GM12878 (cell line): Measurements from ENCODE around the gene PPP1R1B. TPM values are rescaled to one million over a fixed set of nuclear protein-coding genes. Genes with fewer than 3 reads are reported as not detected.

ENCODE experiments used
- ATAC-seq: fragments of 200-7000 bp; cut with Tn5 transposase; 3 replicates; pipeline ENCODE4 v1.9.1; 2020; ENCODE audit warnings: mild to moderate bottlenecking, moderate library complexity
- BruUV-seq: library from RNA; stranded (reverse); fragments of 400-500 nt; replicated peaks from 2 replicates; lab custom pipeline; 2021; lab: Mats Ljungman, UMichigan
- CTCF ChIA-PET: fragments of 300-600 bp; sonication (Branson Sonifier 250); formaldehyde crosslinking; extraction: SDS; loops from one replicate; lab custom pipeline; 2021; ENCODE audit warnings: inconsistent platforms; lab: Yijun Ruan, JAX
- POLR2A ChIA-PET: fragments of 350-600 bp; formaldehyde crosslinking; extraction: SDS; loops from one replicate; lab custom pipeline; 2021; ENCODE audit warnings: inconsistent platforms; lab: Charles Lee
- RAD21 ChIA-PET: fragments of 300-600 bp; sonication (Branson Sonifier 250); formaldehyde crosslinking; loops from one replicate; lab custom pipeline; 2023; ENCODE audit warnings: antibody characterized with exemption; ENCODE audit not compliant: unreplicated experiment; lab: Charles Lee
- SMC1A ChIA-PET: fragments of 300-600 bp; sonication (Branson Sonifier 250); formaldehyde crosslinking; loops from one replicate; lab custom pipeline; 2023; ENCODE audit not compliant: unreplicated experiment, uncharacterized antibody; lab: Charles Lee
- DNase-seq: peaks from one replicate; pipeline ENCODE4 v3.0.0-alpha.2; 2011; ENCODE audit warnings: low read depth, low spot score
- FAIRE-seq: peaks from 3 replicates; lab custom pipeline; 2011; peaks lifted over from hg19 to GRCh38; lab: Jason Lieb, UNC
- H2AFZ ChIP-seq: 2 replicates; pipeline ENCODE4 v1.6.0; 2011; ENCODE audit warnings: low read depth, low read length, control low read depth; ENCODE audit not compliant: control insufficient read depth
- H3K27ac ChIP-seq: 2 replicates; pipeline ENCODE4 v1.5.1; 2011; ENCODE audit warnings: control low read depth; ENCODE audit not compliant: control insufficient read depth, insufficient read depth
- H3K27me3 ChIP-seq, 2 experiments: replicated peaks in 1 of 2; 2 replicates each; pipeline versions ENCODE4 v1.6.0 to v1.6.1; 2011; ENCODE audit warnings: low read length in 1 of 2; ENCODE audit not compliant: control insufficient read depth in 2 of 2, insufficient read depth in 2 of 2
- H3K36me3 ChIP-seq, 2 experiments: 2 replicates each; pipeline ENCODE4 v1.5.1; 2011; ENCODE audit warnings: low read length in 1 of 2; ENCODE audit not compliant: control insufficient read depth in 2 of 2, insufficient read depth in 2 of 2
- H3K4me1 ChIP-seq: 2 replicates; pipeline ENCODE4 v1.6.1; 2011; ENCODE audit warnings: mild to moderate bottlenecking, low read length, moderate library complexity, mixed read lengths; ENCODE audit not compliant: control insufficient read depth, insufficient read depth
- H3K4me2 ChIP-seq: 2 replicates; pipeline ENCODE4 v1.6.0; 2011; ENCODE audit warnings: control low read depth; ENCODE audit not compliant: control insufficient read depth, insufficient read depth
- H3K4me3 ChIP-seq: fragments of 200-600 bp; sonication (generic); 2 replicates; pipeline ENCODE4 v1.5.1; 2016
- H3K79me2 ChIP-seq: 2 replicates; pipeline ENCODE4 v1.6.0; 2011; ENCODE audit warnings: low read length; ENCODE audit not compliant: control insufficient read depth, insufficient read depth
- H3K9ac ChIP-seq: 2 replicates; pipeline ENCODE4 v1.8.0; 2011; ENCODE audit warnings: low read length, control low read depth, mixed read lengths; ENCODE audit not compliant: control insufficient read depth, insufficient read depth
- H3K9me3 ChIP-seq: replicated peaks from 3 replicates; pipeline ENCODE4 v1.5.1; 2011; ENCODE audit warnings: mild to moderate bottlenecking, low read length; ENCODE audit not compliant: control insufficient read depth, insufficient read depth
- H4K20me1 ChIP-seq: 2 replicates; pipeline ENCODE4 v1.6.0; 2011; ENCODE audit not compliant: control insufficient read depth, insufficient read depth
- CTCF ChIP-seq, 3 experiments: IDR thresholded peaks in 2 of 3; conservative IDR thresholded peaks in 1 of 3; 2 replicates each; pipeline ENCODE4 v1.5.1; 2011; ENCODE audit warnings: low read depth in 3 of 3, low read length in 3 of 3, mild to moderate bottlenecking in 3 of 3, control low read depth in 2 of 3, moderate library complexity in 2 of 3, inconsistent platforms in 1 of 3, mixed read lengths in 1 of 3; ENCODE audit not compliant: control insufficient read depth in 2 of 3, insufficient read depth in 1 of 3; ENCODE audit errors: extremely low read depth in 1 of 3
- GATAD2B ChIP-seq: fragments of 450-650 bp; conservative IDR thresholded peaks from 2 replicates; pipeline ENCODE4 v1.6.1; 2017; ENCODE audit warnings: low read depth, mild to moderate bottlenecking, moderate library complexity
- NFYA ChIP-seq: IDR thresholded peaks from 2 replicates; pipeline ENCODE4 v1.6.1; 2011; ENCODE audit warnings: low read depth, mild to moderate bottlenecking, low read length, improper control_type of control experiment, borderline replicate concordance
- NR2F1 ChIP-seq: fragments of 450-650 bp; conservative IDR thresholded peaks from 2 replicates; pipeline ENCODE4 v1.6.1; 2017; ENCODE audit warnings: mild to moderate bottlenecking
- WGBS: methylation state at CpG from one replicate; pipeline ENCODE4 v1.1.6; 2016; ENCODE audit warnings: low lambda C conversion rate; ENCODE audit not compliant: insufficient replicate concordance, insufficient coverage; ENCODE audit errors: missing lambda C conversion rate; 5-methylcytosine and 5-hydroxymethylcytosine counted together
- in situ Hi-C: fragments of 300-500 bp; cut with MboI; formaldehyde crosslinking; loops from 9 replicates; pipeline ENCODE4 v1.14.3; 2018; ENCODE audit warnings: mixed read lengths
- intact Hi-C: fragments of 100-400 bp; cut with micrococcal nuclease; formaldehyde crosslinking; loops from one replicate; pipeline ENCODE4 v1.14.2; 2022; ENCODE audit not compliant: unreplicated experiment
- polyA plus RNA-seq, 11 experiments: library from polyadenylated mRNA; depleted of rRNA in 4 of 11; unstranded in 6 of 11; stranded (reverse) in 5 of 11; fragments of >200 nt; fragmentation: Nextera tagmentation in 4 of 11; fragmentation: Illumina TruSeq in 1 of 11; extraction: Ambion mirVana in 4 of 11; extraction: Trizol in 1 of 11; gene quantifications; 1 replicate in 1 of 11; 2 replicates in 10 of 11; pipeline versions ENCODE4 v1.2.1 to v1.2.3, GENCODE V29; 2011 to 2016; ENCODE audit warnings: inconsistent platforms in 2 of 11, missing spikeins in 2 of 11, low read depth in 1 of 11
- total RNA-seq, 4 experiments: library from RNA; depleted of rRNA in 3 of 4; stranded (reverse); fragments of >200 nt in 3 of 4; fragmentation: Illumina TruSeq in 1 of 4; extraction: Trizol in 1 of 4; gene quantifications; 2 replicates each; pipeline versions ENCODE4 v1.2.1 to v1.2.3, GENCODE V29; 2013 to 2021

PPP1R1B gene
- total and polyA plus RNA-seq, 10 of the 15 experiments (the other 5 are each of a cell fraction or from before 2014, with no cell fraction given): 0.08 TPM; not detected in 9

DNA sequence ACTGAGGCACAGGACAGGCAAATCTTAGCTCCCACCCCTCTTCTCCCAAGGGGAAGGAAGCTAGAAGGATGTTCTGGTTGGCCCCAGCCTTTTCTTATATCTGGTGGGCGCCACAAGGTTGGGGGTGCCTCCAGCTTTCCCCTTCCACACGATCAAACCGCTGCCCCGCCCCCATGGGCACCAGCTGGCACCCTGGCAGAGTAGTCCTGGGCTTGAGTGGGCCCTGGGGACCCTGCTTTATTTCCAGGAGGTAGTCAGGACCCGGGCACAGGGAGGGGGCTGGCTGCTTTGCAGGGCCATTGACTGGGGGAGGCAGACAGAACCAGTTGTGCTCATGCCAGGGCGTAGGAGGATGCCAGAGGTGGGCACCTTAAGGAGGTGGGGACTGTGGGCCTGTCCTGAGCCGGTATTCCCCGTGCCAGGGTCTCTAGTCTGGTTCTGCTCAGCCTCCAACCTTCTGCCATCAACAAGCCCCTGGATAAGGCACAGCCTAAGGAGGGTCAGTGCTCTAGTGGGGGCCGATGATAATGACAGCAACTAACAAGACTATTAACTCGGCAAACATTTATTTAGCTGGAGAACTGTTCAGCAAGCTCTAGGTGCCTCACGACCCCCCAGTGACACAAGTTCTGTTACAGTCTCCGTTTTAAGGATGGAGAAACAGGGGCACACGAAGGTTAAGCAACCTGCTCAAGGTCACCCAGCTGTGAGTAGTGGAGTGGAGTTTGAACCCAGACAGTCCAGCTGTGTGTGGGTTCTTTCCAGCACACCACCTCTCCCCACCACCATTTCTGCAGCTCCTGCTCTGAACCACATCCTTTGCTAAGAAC, 7.6 kb upstream of the PPP1R1B start:
- no peak overlapping the region for H3K4me2 ChIP-seq

More for the DNA sequence above, 7.6 kb upstream of the PPP1R1B start:
- in situ Hi-C loops: no loop called here
- BruUV-seq: no TSS peak
- TF ChIP-seq NR2F1: no peak
- no peak for TF ChIP-seq NFYA
- TF ChIP-seq CTCF (IDR thresholded peaks at IDR 0.05 in 2 of 3, conservative IDR thresholded peaks at IDR 0.05 in 1 of 3; ENCODE audit: control insufficient read depth in 2 of 3, extremely low read depth in 1 of 3, insufficient read depth in 1 of 3, low read depth in 3 of 3, low read length in 3 of 3): 0 out of 6 replicates have a peak, but pooled peaks of 1 of the 3 experiments have one; percentile 3
- 0 out of 2 replicates have a peak, but pooled peaks have one; percentile 19 for TF ChIP-seq GATAD2B
- Histone ChIP-seq H3K27ac (no peak overlapping the region), H3K9ac (no peak overlapping the region), H3K4me3 (no peak overlapping the region), H3K4me1 (peaks cover 5% of the 10 kb centered on the region), H3K36me3 (no peaks in the 10 kb centered on the region), H3K27me3 (no peaks in the 10 kb centered on the region; a peak in 2 of 4 replicates), H3K79me2 (no peaks in the 10 kb centered on the region), H2AFZ (no peak overlapping the region), H4K20me1 (no peaks in the 10 kb centered on the region), H3K9me3 (no peaks in the 10 kb centered on the region)
- DNase-seq (no peak), ATAC-seq (no peak), FAIRE-seq (peak; percentile 49)
- 63% methylated on average over 13 of the region's 13 CpGs for WGBS
- ChIA-PET SMC1A (interaction anchor here (0.7 to 1.7 kb wide), 6 partner anchors 32 to 361 kb away, joined by 3 to 8 read pairs (median 3); partner anchors contain the start of gene PSMD3), CTCF (interaction anchor here (0.6 to 8.9 kb wide), 13 partner anchors 18 to 407 kb away, joined by 3 to 225 read pairs (median 5); partner anchors contain the start of genes MIEN1, PGAP3, PNMT and PSMD3), POLR2A (no interaction called here), RAD21 (interaction anchor here (1.0 to 5.6 kb wide), 3 partner anchors 69 to 408 kb away, joined by 4 to 54 read pairs (median 12); partner anchors contain the start of gene MIEN1)
- intact Hi-C loops: no loop called here
